AG04449 (cell line): ENCODE data around the gene ENO3.

Experiments
- CTCF ChIA-PET: fragments of 350-600 bp; formaldehyde crosslinking; extraction: SDS; loops from one replicate; lab custom pipeline; 2021; ENCODE audit warnings: antibody characterized with exemption; lab: Yijun Ruan, JAX
- POLR2A ChIA-PET: fragments of 400-600, 350-600 bp; formaldehyde crosslinking; extraction: SDS; loops from one replicate; lab custom pipeline; 2020; ENCODE audit warnings: antibody characterized with exemption, inconsistent platforms; lab: Yijun Ruan, JAX
- DNase-seq: peaks from one replicate; pipeline ENCODE4 v3.0.0-alpha.2; 2010; ENCODE audit warnings: low read depth, low spot score
- H3K4me3 ChIP-seq: 2 replicates; pipeline ENCODE4 v1.5.1; 2011; ENCODE audit warnings: low read depth, mild to moderate bottlenecking, control low read depth, low read length
- TF ChIP-seq, protein P1 (sequence below): IDR thresholded peaks from one replicate; pipeline ENCODE4 v1.5.1; 2011; ENCODE audit warnings: mild to moderate bottlenecking, moderate library complexity, low read length, control low read depth, inconsistent platforms; ENCODE audit not compliant: insufficient read depth; ENCODE audit errors: missing control alignments

The ENO3 gene

DNA sequence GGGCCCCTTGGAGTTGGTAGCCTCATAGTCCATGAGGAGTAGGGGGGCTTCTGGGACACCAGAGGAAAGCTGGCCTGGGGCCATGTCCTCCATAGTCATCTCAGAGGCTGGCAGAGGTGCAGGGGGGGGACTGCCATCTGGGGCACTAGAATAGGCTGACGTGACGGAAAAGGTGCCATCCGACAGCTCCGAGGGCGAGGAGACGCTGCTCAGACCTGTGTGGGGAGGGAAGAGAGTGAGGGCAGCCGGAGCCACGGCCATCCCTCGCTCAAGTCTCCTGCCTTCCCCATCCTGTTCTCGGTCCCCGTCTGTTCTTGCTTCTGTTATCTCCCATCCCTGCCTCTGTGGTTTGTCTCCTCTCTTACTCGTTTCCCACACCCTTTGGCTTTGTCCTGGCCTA, 21.4 kb downstream of the ENO3 start:
- ChIA-PET POLR2A (interaction anchor here (2.1 kb wide), 1 partner anchor 32 kb away, joined by 7 read pairs; the partner anchor contains the start of genes RNF167 and SLC25A11), CTCF (interaction anchor here (1.4 to 9.8 kb wide), 4 partner anchors 8 to 89 kb away, joined by 3 to 76 read pairs (median 30); partner anchors contain the start of gene CAMTA2)
- TF ChIP-seq, protein P1, sequence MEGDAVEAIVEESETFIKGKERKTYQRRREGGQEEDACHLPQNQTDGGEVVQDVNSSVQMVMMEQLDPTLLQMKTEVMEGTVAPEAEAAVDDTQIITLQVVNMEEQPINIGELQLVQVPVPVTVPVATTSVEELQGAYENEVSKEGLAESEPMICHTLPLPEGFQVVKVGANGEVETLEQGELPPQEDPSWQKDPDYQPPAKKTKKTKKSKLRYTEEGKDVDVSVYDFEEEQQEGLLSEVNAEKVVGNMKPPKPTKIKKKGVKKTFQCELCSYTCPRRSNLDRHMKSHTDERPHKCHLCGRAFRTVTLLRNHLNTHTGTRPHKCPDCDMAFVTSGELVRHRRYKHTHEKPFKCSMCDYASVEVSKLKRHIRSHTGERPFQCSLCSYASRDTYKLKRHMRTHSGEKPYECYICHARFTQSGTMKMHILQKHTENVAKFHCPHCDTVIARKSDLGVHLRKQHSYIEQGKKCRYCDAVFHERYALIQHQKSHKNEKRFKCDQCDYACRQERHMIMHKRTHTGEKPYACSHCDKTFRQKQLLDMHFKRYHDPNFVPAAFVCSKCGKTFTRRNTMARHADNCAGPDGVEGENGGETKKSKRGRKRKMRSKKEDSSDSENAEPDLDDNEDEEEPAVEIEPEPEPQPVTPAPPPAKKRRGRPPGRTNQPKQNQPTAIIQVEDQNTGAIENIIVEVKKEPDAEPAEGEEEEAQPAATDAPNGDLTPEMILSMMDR = no peak
- DNase-seq = no peak
- H3K4me3 ChIP-seq = no peak overlapping the region

DNA sequence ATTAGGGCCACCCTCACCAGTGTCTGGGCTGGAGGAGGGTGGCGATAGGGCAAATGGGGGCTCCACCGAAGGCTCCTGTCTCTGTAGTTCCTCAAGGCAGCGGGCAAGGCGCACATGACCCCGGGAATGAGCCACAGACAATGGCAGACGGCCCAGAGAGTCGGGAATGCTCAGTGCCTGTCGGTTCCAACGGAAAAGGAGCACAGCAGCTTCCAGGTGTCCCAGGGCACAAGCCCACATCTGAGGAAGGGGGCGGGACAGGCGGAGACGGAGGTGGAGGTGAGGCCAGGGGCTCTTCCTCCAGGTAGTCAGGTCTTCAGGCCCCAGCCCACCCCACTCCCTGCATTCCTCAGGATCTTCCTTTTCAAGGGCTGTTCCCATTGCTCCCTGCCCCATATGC, 21.8 kb downstream of the ENO3 start:
- DNase-seq = no peak
- TF ChIP-seq, protein P1 = no peak
- ChIA-PET POLR2A (interaction anchor here (2.1 kb wide), 1 partner anchor 33 kb away, joined by 7 read pairs; the partner anchor contains the start of genes RNF167 and SLC25A11), CTCF (interaction anchor here (1.4 to 9.8 kb wide), 4 partner anchors 7 to 89 kb away, joined by 3 to 76 read pairs (median 30); partner anchors contain the start of gene CAMTA2)
- H3K4me3 ChIP-seq = no peak overlapping the region

DNA sequence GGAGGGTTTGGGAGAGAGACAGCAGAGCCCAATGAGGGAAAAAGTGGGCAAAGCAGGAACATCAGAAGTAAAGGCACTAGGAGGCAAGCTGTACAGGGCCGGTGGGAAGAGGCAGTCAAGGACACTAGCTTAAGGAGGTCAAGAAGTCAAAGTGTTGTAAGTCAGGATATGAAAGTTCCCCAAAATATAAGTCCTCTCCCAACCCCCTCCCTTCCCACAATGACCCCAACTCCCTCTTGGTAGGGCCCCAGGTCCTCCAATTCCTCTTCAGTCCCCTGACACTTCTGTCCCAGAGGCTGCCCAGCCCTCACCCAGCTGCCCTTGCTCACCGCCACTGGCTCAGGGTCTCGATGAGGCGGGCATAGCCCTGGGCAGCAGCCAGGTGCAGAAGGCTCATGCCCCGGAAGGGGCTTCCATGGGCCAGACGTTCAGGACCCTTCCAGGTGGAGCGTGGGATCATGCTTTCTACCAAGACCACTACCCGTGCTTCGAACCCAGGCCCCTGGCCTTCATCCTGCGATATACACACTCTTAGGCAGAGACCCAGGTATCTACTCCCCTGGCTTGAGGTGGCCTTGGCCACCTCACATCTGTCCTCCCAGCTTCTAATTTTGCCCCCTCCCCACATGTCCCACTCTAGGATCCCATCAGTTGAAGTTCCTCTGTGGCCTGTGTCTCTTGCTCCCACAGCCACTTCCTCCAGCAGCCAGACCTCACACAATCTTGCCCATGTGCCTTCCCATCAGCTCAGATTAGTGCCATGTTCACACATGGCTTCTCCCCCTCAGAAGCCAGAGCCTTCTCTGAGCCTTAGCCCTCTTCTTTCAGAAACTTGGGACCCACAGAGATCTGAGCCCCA, 22.6 kb downstream of the ENO3 start:
- CTCF ChIA-PET = interaction anchor here (1.4 to 9.8 kb wide), 3 partner anchors 9 to 88 kb away, joined by 3 to 76 read pairs (median 7); partner anchors contain the start of gene CAMTA2
- POLR2A ChIA-PET = interaction anchor here (0.7 to 2.1 kb wide), 2 partner anchors 33 to 64 kb away, joined by 3 to 7 read pairs; partner anchors contain the start of genes RNF167 and SLC25A11
- no peak overlapping the region for H3K4me3 ChIP-seq
- DNase-seq = no peak
- TF ChIP-seq, protein P1 = no peak

DNA sequence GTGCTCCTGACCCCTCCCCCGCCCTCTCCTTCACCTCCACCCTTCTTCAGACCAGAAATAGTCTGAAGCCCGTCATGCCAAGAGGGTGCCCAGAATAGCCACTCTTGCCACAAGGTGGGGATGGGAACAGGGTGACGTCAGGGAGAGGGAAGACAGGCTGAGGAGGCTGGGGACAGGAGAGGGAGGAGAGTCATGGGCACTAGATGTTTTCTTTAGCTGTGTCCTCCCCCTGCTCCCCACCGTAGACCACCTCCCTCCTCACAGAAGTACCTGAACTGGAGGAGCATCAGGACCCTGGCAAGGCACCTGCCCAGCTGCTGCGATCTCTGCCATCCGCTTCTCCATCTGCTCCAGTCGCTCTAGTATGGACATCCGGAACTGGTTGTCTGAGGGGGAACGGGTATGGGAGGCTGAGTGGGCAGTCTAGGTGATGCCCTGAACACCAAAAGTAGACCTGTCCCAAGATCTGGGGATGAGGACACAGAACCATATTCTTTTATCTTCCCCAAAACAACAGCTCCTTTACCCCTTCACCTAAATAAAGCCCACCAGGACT, 23.3 kb downstream of the ENO3 start:
- POLR2A ChIA-PET = no interaction called here

DNA sequence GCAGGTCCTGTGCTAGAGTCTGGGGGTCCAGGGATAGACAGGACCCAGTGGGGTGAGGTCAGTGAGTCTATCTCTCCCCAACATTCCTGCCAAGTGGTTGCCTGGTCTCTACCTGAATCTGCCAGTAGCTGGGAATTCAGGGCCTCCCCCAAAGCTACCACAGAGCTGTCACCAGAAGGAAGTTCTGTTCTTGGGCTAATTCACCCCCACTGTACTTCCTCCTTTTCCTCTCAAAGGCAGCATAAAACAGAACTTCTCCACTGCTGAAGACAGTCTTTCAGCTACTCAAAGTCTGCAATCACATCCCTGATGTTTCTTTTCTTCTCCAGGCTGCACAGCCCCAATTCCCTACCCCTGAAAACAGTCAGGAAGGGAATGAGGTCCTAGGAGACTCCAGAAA, 27.8 kb downstream of the ENO3 start:
- H3K4me3 ChIP-seq = no peak overlapping the region
- TF ChIP-seq, protein P1 = no peak
- ChIA-PET CTCF (interaction anchor here (1.3 to 9.8 kb wide), 4 partner anchors 8 to 83 kb away, joined by 4 to 77 read pairs (median 65); partner anchors contain the start of gene CAMTA2), POLR2A (no interaction called here)
- no peak for DNase-seq

More for the DNA sequence above, 23.3 kb downstream of the ENO3 start:
- TF ChIP-seq, protein P1 = no peak
- CTCF ChIA-PET = interaction anchor here (0.7 to 9.8 kb wide), 4 partner anchors 9 to 89 kb away, joined by 3 to 76 read pairs (median 5); partner anchors contain the start of gene CAMTA2
- H3K4me3 ChIP-seq = no peak overlapping the region
- no peak for DNase-seq
